Measurements from ENCODE around the gene UBASH3B.

The UBASH3B gene

GRCh38 chr11:122746611-122747244 lies 91.2 kb downstream of the UBASH3B start:
- TF ChIP-seq FOXP2 (optimal IDR thresholded peaks at IDR 0.05; ENCODE audit: borderline replicate concordance, extremely low read depth, extremely low read length, insufficient read depth): no peak
- TF ChIP-seq SIN3A (IDR thresholded peaks at IDR 0.05; ENCODE audit: borderline replicate concordance, insufficient read depth, low read length): no peak
- no peak for TF ChIP-seq POLR2AphosphoS5 (IDR thresholded peaks at IDR 0.05; ENCODE audit: low read depth, low read length)
- TF ChIP-seq TAF1 (IDR thresholded peaks at IDR 0.05; ENCODE audit: borderline replicate concordance, insufficient read depth, low read length): no peak

DNA sequence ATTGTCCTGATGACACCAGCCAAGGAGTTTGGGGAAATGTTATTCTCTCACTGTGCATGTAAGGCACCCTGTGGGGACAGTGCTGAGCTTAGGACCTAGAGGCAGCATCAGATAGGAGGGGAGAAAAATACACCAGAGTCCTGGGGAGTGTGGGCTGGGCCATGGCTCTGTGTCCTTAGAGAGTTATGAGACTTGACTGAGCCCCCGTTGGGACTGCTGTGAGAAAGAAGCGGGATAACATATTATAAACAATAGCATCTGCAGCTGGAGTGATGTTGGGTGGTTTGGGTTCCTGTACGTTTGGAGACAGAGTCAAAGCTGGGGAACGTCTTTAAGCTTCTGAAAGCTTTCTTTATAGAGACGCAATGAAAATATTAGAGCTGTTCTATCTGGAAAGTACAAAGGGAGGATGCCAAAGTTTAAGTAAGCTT lies 91.8 kb downstream of the UBASH3B start:
- TF ChIP-seq SIN3A (IDR thresholded peaks at IDR 0.05; ENCODE audit: borderline replicate concordance, insufficient read depth, low read length) (no peak), POLR2AphosphoS5 (IDR thresholded peaks at IDR 0.05; ENCODE audit: low read depth, low read length) (peak; percentile 13; the same call in 1 of the 2 replicates), TAF1 (IDR thresholded peaks at IDR 0.05; ENCODE audit: borderline replicate concordance, insufficient read depth, low read length) (no peak), REST (IDR thresholded peaks at IDR 0.05; ENCODE audit: insufficient read depth in 1 of 2, low read depth in 2 of 2, low read length in 2 of 2) (no peak), FOXP2 (optimal IDR thresholded peaks at IDR 0.05; ENCODE audit: borderline replicate concordance, extremely low read depth, extremely low read length, insufficient read depth) (no peak)

DNA sequence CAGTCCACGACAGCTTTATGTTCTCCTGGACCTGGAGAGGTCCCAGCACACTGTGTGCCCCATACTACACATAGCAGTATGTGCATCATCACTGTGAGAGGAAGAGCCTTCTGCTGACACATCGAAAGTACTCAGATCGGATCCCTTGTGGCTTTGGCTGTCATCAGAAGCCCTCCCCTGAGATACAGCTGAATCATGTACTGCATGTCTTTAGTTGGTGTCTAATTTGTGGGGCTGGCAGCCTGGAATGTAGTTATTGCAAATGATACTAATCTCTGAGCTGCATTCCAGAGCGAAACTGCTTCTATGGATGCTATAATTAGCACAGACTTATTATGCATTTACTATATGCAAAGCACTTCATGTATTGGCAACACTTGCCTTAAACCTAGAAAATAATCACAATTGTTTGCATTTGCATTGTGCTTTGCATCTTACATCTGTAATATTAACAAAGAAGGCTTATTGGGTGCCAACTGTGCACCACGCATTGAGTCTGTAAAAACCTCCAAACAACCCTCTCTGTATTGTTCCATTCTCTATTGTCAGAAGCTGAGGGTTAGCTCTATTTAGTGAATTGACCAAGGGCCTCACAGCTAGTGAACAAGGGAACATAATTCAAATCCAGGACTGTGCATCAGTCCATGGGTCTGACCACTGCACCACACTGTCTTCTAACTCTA lies 93.6 kb downstream of the UBASH3B start:
- TF ChIP-seq REST (IDR thresholded peaks at IDR 0.05; ENCODE audit: insufficient read depth in 1 of 2, low read depth in 2 of 2, low read length in 2 of 2): no peak
- TF ChIP-seq TAF1 (IDR thresholded peaks at IDR 0.05; ENCODE audit: borderline replicate concordance, insufficient read depth, low read length): no peak
- TF ChIP-seq POLR2AphosphoS5 (IDR thresholded peaks at IDR 0.05; ENCODE audit: low read depth, low read length): peak; percentile 51; the same call in 1 of the 2 replicates
- TF ChIP-seq SIN3A (IDR thresholded peaks at IDR 0.05; ENCODE audit: borderline replicate concordance, insufficient read depth, low read length): peak; percentile 29; the same call in 1 of the 2 replicates

- TF ChIP-seq SIN3A (IDR thresholded peaks at IDR 0.05; ENCODE audit: borderline replicate concordance, insufficient read depth, low read length): no peak
- no peak for TF ChIP-seq POLR2AphosphoS5 (IDR thresholded peaks at IDR 0.05; ENCODE audit: low read depth, low read length)
- TF ChIP-seq TAF1 (IDR thresholded peaks at IDR 0.05; ENCODE audit: borderline replicate concordance, insufficient read depth, low read length): no peak
- no peak for TF ChIP-seq FOXP2 (optimal IDR thresholded peaks at IDR 0.05; ENCODE audit: borderline replicate concordance, extremely low read depth, extremely low read length, insufficient read depth)
- no peak for TF ChIP-seq REST (IDR thresholded peaks at IDR 0.05; ENCODE audit: insufficient read depth in 1 of 2, low read depth in 2 of 2, low read length in 2 of 2)
Observed at GRCh38 chr11:122750049-122750448, 94.5 kb downstream of the UBASH3B start.

- TF ChIP-seq REST (IDR thresholded peaks at IDR 0.05; ENCODE audit: insufficient read depth in 1 of 2, low read depth in 2 of 2, low read length in 2 of 2) (no peak), SIN3A (IDR thresholded peaks at IDR 0.05; ENCODE audit: borderline replicate concordance, insufficient read depth, low read length) (no peak), POLR2AphosphoS5 (IDR thresholded peaks at IDR 0.05; ENCODE audit: low read depth, low read length) (no peak; the same call in 1 of the 2 replicates), TAF1 (IDR thresholded peaks at IDR 0.05; ENCODE audit: borderline replicate concordance, insufficient read depth, low read length) (no peak), FOXP2 (optimal IDR thresholded peaks at IDR 0.05; ENCODE audit: borderline replicate concordance, extremely low read depth, extremely low read length, insufficient read depth) (no peak)
Observed at GRCh38 chr11:122751292-122752070, 96.0 kb downstream of the UBASH3B start.

Data from PFSK-1 (cell line).